ENCODE measurements around the gene RLF. TPM values are rescaled to one million over a fixed set of nuclear protein-coding genes. Genes with fewer than 3 reads are reported as not detected.

RLF gene
- total and polyA plus RNA-seq, 10 of the 15 experiments (the other 5 are each of a cell fraction or from before 2014, with no cell fraction given): 2.0 to 19.8 (median 8.7) TPM

DNA sequence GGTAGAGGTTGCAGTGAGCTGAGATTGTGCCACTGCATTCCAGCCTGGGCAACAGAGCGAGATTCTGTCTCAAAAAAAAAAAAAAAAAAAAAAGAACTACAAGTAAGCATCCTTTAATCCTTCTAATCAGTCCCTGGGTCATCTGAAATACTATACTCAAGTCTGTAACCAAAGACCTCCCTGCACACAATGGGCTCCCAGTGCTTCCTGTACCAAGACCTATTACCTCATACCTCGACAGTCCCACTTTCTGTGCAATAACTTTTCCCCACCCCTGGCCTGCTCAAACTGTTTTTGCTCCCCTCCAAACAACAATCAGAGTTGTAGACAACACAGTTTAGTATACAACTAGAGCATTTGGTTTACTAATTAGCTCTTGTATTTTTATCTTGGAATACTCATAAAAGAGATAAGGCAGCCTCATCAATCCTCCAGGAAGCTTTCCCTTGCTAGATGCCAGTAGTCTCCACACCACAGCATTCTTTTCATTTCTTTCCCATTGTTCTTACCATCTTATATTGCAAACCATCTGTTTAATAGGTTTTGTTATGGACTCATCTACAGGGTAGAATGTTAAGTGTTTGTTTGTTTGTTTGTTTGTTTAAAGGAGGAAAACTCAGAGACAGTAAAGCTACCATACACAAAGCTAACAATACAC lies 19.2 kb upstream of the RLF start (continued):
- no peak for TF ChIP-seq E4F1 (IDR thresholded peaks at IDR 0.05; ENCODE audit: borderline replicate concordance, partially characterized antibody)

DNA sequence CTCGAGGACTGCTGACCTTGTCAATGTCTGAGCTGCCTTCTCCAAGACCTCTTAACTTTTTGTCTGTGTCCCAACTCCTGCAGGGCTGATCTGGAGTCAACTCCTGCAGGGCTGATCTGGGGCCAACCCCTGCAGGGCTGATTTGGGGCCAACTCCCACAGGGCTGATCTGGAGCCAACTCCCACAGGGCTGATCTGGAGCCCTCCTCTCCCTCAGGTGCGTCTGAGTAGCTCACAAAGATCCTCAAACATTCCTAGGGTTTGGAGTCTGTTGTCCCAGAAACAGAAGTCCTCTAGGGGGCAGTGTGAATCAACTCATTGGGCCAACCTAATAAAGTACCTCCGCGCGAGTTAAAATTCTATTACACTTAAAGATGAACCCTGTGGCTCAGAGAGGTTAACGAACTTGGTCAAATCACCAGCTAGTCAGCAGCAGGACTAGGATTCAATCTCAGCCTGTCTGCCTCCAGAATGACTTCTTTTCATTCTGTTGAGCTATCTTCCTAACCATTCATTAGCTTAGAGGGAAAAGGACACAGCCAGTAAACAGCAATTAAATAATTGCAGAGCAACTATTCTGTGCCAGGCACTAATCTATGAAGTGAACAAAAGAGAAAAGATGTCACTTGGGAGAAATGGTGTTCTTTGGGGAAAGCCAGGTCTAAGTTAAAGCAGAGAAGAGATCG lies 17.2 kb upstream of the RLF start:
- DNase-seq (ENCODE audit: low read depth, low spot score) (peak; percentile 39), ATAC-seq (peak; percentile 96), FAIRE-seq (peak; percentile 89)
- Histone ChIP-seq H3K79me2 (ENCODE audit: control insufficient read depth, insufficient read depth, low read length) (no peaks in the 10 kb centered on the region), H3K4me1 (ENCODE audit: control insufficient read depth, insufficient read depth, low read length) (no peaks in the 10 kb centered on the region), H3K36me3 (ENCODE audit: control insufficient read depth in 2 of 2, insufficient read depth in 2 of 2, low read length in 1 of 2) (no peaks in the 10 kb centered on the region), H3K9ac (ENCODE audit: control insufficient read depth, insufficient read depth, low read length) (no peak overlapping the region), H3K4me3 (no peak overlapping the region), H3K9me3 (replicated peaks; ENCODE audit: control insufficient read depth, insufficient read depth, low read length) (no peaks in the 10 kb centered on the region), H3K4me2 (ENCODE audit: control insufficient read depth, insufficient read depth) (no peak overlapping the region), H3K27me3 (replicated peaks in 1 of 2; ENCODE audit: control insufficient read depth in 2 of 2, insufficient read depth in 2 of 2, low read length in 1 of 2) (no peaks in the 10 kb centered on the region; a peak in 1 of 4 replicates), H3K27ac (ENCODE audit: control insufficient read depth, insufficient read depth) (no peak overlapping the region), H2AFZ (ENCODE audit: control insufficient read depth, low read depth, low read length) (peak overlapping the region; percentile 5; the same call in 1 of the 2 replicates), H4K20me1 (ENCODE audit: control insufficient read depth, insufficient read depth) (no peaks in the 10 kb centered on the region)
- CTCF ChIA-PET: interaction anchor here (0.6 to 7.2 kb wide), 98 partner anchors 9 to 1260 kb away, joined by 3 to 247 read pairs (median 4); partner anchors contain the start of genes COL9A2, RLF, SMAP2 and ZNF684
- POLR2A ChIA-PET: interaction anchor here (0.8 to 1.5 kb wide), 5 partner anchors 9 to 528 kb away, joined by 3 to 10 read pairs (median 4); no protein-coding TSS in a partner anchor
- intact Hi-C loops (cut with micrococcal nuclease; ENCODE audit: unreplicated experiment) (loop anchor here (1.0 to 2.0 kb wide), 3 partner anchors 194 to 294 kb away; no protein-coding TSS in a partner anchor), in situ Hi-C loops (cut with MboI) (no loop called here)
- WGBS (ENCODE audit: insufficient coverage, insufficient replicate concordance, low lambda C conversion rate, missing lambda C conversion rate): 13% methylated on average over 7 of the region's 7 CpGs
- SMC1A ChIA-PET (ENCODE audit: uncharacterized antibody, unreplicated experiment): interaction anchor here (0.6 to 5.0 kb wide), 40 partner anchors 9 to 808 kb away, joined by 3 to 115 read pairs (median 4); no protein-coding TSS in a partner anchor
- RAD21 ChIA-PET (ENCODE audit: unreplicated experiment): interaction anchor here (0.6 to 5.7 kb wide), 29 partner anchors 9 to 719 kb away, joined by 3 to 151 read pairs (median 4); partner anchors contain the start of genes CITED4, RLF, SMAP2 and ZNF684
- no TSS peak for BruUV-seq (replicated peaks)
- no peak for TF ChIP-seq EED (IDR thresholded peaks at IDR 0.05; ENCODE audit: low read depth)
- peak; percentile 95 for TF ChIP-seq RAD21 (IDR thresholded peaks at IDR 0.05; ENCODE audit: insufficient read depth, low read depth, low read length)
- TF ChIP-seq, protein P1, sequence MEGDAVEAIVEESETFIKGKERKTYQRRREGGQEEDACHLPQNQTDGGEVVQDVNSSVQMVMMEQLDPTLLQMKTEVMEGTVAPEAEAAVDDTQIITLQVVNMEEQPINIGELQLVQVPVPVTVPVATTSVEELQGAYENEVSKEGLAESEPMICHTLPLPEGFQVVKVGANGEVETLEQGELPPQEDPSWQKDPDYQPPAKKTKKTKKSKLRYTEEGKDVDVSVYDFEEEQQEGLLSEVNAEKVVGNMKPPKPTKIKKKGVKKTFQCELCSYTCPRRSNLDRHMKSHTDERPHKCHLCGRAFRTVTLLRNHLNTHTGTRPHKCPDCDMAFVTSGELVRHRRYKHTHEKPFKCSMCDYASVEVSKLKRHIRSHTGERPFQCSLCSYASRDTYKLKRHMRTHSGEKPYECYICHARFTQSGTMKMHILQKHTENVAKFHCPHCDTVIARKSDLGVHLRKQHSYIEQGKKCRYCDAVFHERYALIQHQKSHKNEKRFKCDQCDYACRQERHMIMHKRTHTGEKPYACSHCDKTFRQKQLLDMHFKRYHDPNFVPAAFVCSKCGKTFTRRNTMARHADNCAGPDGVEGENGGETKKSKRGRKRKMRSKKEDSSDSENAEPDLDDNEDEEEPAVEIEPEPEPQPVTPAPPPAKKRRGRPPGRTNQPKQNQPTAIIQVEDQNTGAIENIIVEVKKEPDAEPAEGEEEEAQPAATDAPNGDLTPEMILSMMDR (IDR thresholded peaks at IDR 0.05 in 2 of 3, conservative IDR thresholded peaks at IDR 0.05 in 1 of 3; ENCODE audit: control insufficient read depth in 2 of 3, extremely low read depth in 1 of 3, insufficient read depth in 1 of 3, low read depth in 3 of 3, low read length in 3 of 3): peak; percentile 69 to 84 (median 72)
- TF ChIP-seq IKZF1 (conservative IDR thresholded peaks at IDR 0.05): peak; percentile 70
- TF ChIP-seq IKZF2 (IDR thresholded peaks at IDR 0.05): peak; percentile 33 to 52; a peak in 3 of 4 replicates
- TF ChIP-seq BHLHE40 (IDR thresholded peaks at IDR 0.05; ENCODE audit: borderline replicate concordance in 1 of 2, low read depth in 2 of 2, low read length in 1 of 2): 0 out of 4 replicates have a peak, but pooled peaks of 1 of the 2 experiments have one; percentile 22
- TF ChIP-seq JUNB (IDR thresholded peaks at IDR 0.05): no peak
- 0 out of 2 replicates have a peak, but pooled peaks have one; percentile 23 for TF ChIP-seq RELB (IDR thresholded peaks at IDR 0.05; ENCODE audit: low read depth)
- TF ChIP-seq NFYA (IDR thresholded peaks at IDR 0.05; ENCODE audit: borderline replicate concordance, low read depth, low read length): no peak
- TF ChIP-seq SMC3 (IDR thresholded peaks at IDR 0.05; ENCODE audit: borderline replicate concordance, low read length): peak; percentile 87

All from GM12878 (cell line).